HuH-7.5 (cell line): Measurements from ENCODE around the gene KREMEN2.

Source experiments
- DNase-seq: peaks from one replicate; pipeline ENCODE4 v3.0.0; 2011; ENCODE audit warnings: low spot score

Gene KREMEN2

DNA sequence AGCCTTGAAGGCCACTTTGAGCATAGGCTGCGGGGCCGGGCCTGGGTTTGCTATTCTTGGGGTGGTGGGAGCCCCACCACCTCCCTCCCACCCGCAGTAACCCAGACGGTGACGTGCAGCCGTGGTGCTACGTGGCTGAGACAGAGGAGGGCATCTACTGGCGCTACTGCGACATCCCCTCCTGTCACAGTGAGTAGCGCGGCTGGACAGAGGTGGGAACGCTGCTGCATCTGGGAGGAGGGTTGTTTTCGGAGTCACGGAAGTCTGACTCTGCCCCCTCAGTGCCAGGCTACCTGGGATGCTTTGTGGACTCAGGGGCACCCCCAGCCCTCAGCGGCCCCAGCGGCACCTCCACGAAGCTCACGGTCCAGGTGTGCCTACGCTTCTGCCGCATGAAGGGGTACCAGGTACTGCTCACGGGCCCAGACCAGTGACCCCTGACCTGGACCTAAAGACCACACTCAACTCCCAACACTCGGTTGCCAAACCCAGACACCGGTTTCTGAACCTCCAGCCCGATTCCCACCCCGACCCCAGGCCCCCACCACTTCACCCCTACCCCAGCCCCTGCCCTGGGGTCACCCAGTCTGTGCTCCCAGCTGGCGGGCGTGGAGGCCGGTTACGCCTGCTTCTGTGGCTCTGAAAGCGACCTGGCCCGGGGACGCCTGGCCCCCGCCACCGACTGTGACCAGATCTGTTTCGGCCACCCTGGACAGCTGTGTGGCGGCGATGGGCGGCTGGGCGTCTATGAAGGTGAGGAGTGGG is 2.1 kb downstream of the KREMEN2 start:
- no peak for DNase-seq

DNA sequence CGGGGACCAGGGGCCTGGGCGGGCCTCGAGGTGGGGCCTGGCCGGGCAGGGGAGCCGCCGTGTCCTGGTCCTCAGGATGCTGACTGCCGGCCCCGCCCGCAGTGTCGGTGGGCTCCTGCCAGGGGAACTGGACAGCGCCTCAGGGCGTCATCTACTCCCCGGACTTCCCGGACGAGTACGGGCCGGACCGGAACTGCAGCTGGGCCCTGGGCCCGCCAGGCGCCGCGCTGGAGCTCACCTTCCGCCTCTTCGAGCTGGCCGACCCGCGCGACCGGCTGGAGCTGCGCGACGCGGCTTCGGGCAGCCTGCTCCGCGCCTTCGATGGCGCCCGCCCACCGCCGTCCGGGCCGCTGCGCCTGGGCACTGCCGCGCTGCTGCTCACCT is 2.7 kb downstream of the KREMEN2 start:
- no peak for DNase-seq

DNA sequence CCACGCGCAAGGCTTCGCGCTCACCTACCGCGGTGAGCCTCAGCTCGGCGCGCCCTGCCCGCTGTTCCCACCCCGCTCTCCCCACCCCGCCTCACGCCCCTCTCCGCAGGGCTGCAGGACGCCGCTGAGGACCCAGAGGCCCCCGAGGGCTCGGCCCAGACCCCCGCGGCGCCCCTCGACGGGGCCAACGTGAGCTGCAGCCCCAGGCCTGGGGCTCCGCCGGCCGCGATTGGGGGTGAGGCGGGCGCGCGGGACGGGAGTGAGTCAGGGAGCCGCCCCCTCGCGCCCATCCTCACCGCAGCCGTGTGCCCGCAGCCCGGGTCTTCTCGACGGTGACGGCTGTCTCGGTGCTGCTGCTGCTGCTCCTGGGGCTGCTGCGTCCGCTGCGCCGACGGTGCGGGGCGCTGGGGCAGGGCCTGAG is 3.1 kb downstream of the KREMEN2 start:
- DNase-seq: no peak

DNA sequence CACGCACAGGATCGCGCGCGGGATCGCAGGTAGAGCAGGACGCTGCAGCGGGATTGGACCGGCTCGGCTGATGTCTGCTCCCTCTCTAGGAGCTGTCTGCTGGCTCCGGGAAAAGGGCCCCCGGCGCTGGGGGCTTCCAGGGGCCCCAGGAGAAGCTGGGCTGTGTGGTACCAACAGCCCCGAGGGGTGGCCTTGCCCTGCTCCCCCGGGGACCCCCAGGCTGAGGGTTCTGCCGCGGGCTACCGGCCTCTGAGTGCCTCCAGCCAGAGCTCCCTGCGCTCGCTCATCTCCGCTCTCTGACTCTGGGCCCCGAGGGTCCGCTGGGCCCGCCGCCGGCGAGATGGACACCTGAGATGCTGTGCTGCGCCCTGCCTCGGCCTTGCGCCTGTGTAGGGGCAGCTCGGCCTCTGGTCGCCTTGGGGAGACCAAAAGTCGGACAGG is 3.7 kb downstream of the KREMEN2 start:
- no peak for DNase-seq

DNA sequence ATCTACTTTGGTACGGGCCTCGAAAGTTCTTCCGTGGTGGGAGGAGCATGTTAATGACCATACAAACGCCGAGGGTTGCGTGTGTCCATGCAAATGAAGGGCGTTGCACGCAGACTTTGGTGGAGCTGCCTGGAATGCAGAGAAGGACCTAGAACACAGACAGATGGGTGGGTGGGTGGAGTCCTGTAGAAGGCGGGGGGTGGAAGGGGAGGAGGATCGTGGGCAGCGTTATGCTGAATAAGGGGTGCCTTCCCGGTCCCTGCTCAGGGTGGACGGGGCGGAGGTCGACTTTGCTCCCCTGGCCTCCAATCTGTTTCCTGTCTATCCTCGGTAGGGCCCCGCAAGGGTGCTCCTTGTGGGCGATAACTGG is 4.3 kb downstream of the KREMEN2 start:
- DNase-seq: no peak

DNA sequence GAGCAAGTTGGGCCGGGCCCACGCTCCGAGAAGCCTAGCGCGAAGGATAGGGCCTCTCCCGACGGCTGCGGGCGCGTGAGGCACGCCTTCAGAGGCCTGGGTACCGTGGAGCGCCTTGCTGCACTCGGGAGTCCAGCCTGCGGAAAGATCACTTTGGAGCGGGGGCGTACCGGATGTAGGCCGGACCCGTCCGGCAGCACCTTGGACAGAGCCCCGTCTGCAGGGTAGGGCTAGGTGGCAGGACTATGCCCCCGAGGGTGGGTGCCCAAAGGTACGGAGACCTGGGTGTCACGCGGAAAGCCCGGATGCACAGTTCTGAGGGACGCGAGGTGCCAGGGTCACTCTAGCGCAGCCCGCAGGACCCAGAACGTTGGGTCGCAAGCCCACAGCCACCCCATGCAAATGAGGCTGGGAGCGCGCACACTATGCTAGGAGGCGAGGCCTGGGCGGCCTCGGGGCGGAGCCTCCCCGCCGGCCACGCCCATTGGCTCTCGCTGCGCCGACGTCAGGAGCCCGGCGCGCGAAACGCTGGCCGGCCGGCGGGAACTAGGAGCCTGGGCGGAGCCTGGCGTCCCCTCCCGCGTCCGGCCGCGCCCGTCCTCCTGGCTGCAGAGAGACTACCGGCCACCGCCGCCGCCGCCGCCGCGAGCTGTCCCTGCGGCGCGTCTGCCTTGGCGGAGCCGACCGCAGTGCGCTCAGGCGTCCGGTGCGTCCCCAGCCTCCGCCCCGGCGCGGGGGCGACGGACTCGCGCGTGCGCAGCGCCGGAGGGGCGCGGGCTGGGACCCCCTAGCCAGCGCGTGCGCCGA is 4.9 kb downstream of the KREMEN2 start, which contains the start of gene PAQR4:
Gene PAQR4, plus strand, starts transcription at position 611 of the 807 bp plus-strand sequence. CDS start 327 bp downstream, outside the sequence.
- peak; percentile 97 for DNase-seq

DNA sequence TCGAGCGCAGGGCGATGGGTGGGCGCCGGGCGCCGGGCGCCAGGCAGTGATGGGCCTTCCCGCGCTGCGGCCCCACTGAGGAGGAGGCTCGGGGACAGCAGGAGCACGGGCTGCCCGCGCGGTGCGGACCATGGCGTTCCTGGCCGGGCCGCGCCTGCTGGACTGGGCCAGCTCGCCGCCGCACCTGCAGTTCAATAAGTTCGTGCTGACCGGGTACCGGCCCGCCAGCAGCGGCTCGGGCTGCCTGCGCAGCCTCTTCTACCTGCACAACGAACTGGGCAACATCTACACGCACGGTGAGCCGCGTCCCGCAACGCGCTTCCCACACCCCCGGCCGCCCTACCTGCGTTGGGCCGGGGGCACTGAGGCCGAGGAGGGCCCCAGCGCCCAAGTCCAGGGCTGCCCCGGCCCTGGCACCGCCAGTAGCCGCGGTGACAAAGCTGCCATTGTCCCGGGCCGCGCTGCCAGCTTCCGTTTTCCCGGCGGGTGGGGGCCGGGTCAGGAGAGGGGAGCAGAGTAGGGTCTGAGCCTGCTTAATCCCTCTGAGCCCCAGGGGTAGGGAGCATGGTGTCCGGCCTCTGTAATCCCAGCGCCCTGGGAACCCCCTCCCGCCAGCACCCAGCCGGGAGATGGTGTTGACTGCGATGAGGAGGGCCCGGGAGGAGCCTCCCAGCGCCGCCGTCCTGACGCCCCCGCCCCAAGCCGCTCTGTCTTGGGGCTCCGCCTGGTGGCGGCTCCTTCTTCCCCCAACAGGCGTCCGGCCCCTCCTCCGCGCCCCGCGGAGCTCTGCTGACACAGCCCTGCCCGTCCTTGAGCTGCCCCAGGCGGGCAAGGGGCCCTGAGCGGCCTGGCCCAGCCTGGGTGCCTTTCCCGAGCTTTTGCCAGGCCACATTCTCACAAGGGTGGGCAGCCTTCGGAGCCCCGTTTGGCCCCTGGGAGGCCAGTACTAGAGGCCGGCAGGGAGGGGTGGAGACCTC is 5.8 kb downstream of the KREMEN2 start:
- DNase-seq: peak; percentile 82

DNA sequence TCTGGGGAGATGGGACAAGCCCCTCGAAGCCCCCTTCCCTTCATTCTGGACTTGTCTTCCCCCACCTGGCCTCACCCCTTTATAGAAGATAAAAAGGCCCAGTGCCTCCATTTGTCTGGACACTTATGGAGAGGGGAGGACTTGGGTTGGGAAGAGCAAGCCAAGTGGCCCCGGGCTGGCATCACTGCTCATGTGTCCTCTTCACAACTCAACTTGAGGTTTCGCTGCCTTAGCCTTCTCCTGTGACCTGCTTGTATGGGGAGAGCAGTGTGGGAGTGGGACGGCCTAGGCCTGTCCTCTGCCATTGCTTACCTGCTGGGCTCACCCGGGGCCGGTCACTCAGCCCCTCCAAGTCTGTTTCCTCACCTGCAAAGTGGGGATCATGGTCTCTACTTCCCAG is 6.5 kb downstream of the KREMEN2 start:
- no peak for DNase-seq

DNA sequence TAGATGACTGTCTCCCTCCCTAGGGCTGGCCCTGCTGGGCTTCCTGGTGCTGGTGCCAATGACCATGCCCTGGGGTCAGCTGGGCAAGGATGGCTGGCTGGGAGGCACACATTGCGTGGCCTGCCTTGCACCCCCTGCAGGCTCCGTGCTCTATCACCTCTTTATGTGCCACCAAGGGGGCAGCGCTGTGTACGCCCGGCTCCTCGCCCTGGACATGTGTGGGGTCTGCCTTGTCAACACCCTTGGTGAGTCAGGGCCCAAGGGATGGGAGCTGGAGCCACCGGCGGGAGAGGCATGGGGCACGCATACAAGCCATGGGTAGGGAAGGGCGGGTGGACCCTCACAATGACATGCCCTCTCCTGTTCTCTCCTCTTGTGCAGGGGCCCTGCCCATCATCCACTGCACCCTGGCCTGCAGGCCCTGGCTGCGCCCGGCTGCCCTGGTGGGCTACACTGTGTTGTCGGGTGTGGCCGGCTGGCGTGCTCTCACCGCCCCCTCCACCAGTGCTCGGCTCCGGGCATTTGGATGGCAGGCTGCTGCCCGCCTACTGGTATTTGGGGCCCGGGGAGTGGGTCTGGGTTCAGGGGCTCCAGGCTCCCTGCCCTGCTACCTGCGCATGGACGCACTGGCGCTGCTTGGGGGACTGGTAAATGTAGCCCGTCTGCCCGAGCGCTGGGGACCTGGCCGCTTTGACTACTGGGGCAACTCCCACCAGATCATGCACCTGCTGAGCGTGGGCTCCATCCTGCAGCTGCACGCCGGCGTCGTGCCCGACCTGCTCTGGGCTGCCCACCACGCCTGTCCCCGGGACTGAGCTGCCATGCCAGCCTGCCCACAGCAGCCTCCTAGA is 7.3 kb downstream of the KREMEN2 start:
- DNase-seq: no peak

DNA sequence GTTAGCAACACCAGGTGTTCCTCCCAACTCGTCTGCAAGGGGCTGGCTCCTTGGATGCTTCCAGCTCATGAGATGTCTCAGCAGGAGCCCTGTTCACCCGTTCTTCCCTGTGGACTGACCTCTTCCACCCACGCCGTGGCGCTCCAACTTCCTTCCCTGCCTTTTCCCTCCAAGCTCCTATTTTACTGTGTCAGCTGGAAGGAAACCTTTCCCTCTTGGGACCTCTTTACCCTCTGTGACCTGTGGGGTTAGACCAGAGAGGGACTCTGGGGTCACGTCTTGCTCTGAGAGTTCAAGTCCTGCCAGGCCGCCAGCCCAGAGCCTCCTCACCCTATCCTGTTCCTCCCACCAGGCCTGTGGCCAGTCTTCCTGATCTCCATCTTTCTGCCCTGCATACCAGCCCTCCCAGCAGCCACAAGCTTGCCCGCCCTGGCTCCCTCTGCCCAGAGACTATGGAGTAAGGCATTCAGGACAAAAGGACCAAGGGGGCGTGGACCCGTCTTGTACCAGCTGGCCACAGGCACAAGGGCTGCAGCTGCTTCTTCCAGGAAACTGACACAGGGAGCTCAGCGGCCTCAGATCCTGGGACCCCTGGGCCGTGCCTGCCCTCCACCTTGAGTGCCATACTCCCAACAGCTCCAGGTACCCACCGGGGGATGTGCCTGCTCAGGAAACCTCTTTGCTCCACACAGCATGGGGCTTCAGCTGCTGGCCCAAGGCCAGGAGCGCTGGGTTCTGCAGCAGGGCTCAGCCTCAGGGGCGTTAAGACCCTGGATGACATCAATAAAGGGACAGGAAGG is 8.1 kb downstream of the KREMEN2 start:
- no peak for DNase-seq

DNA sequence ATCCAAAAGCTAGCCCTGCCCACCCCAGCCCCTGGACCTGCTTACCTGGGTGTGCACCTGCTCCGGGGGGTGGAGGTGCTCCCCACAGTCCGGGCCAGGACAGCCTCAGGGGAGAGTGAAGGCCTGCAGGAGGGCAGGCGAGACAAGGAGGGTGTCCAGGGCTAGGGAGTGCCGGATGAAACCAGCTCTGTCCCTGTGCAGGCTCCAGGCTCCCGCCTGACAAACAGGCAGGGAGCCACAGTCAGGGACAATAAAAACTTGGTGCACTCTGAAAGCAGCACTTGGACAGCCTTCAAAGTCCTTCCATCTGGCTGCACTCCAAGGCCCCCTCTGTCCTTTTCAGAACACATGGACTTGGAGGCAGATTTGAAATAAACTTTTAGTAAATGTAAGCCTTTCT is 9.0 kb downstream of the KREMEN2 start:
- DNase-seq: no peak

DNA sequence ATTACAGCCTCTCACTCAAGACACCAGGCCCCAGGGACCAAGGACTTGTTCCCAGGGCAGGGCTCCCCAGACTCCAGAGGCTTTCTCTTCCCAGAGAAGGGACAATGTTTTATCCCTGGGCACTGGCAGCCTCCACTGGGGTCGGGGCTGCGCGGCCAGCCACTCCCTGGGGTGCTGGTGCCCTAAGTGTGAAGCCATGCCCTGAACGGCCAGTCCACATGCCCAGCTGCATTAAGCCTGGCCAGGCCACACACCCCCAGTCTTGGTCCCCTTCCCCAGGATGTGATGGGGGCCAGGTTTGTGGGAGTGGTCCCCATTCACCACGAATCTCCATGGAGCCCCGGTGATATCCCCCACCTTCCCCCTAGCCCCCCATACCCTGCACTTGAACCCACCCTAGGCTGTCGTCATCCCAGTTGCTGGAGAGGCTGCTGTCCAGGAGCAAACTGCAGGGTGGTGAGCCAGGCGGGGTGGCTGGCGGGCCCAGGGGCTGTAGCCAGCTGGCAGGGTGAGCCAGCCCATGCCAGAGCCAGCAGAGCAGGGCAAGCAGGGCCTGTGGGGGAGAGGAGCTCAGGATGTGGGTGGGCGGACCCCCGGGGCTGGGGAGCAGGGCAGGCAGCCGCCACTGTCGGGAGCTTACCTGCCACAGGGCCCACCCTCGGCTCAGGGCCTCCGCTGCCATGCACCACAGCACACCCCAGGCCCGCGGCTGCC is 9.7 kb downstream of the KREMEN2 start:
- no peak for DNase-seq

DNA sequence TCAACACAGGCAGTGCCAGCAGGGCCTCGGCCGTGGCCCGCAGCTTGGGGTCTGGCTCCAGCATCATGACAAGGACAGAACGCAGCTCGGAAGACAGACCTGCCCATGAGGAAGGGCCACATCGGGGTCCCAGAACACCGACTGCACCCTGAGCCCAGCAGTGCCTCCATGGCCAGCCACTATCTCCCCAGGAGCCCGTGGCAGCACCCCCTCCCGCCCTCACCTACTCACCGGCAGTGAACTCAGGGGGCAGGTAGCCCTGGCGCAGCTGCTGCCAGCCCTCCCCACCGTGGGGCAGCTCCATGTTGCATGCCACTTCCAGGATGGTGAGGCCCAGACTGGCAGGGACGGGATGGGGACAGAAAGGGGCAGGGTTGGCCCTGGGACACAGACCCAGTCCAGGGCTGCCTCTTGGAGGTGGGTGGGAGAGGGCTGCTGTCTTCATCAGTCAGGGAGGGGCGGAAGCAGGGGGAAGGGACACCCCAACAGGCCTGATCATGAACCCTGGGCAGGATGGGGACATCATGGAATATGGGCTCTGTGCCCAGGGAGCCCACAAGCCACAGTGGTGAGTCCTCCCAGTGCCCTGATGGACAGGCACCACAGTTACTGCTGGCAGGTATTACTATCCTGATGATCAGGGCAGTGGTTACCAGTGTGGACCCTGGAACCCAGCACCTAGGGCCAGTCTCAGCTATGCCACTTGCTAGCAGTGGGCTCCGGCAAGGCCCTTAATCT is 10.4 kb downstream of the KREMEN2 start:
- no peak for DNase-seq

DNA sequence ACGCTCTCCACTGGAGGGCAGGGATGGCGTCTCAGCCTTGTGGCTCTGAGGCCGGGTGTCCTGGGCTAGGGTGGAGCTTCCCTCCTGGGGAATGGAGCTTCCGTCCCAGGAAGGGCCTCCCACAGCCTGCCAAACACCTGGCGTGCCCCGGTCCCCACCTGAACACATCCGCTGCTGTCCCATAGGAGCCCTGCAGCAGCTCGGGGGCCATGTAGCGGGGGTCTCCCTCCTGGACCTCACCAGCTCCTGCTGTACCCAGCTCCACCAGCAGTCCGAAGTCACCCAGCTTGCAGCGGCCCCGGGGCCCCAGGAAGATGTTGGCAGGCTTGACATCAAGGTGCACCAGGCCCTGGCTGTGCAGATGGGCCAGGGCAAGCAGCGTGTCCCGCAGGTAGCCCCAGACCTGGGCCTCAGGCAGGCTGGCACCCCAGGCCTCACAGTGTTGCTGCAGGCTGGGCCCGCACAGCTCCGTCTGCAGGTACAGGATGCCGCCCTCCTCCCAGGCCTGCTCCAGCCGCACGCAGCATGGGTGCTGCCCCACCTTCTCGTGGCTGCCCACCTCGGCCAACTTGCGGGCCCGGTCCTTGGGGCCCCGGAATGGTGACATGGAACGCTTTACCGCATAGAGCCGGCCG is 11.2 kb downstream of the KREMEN2 start:
- no peak for DNase-seq

DNA sequence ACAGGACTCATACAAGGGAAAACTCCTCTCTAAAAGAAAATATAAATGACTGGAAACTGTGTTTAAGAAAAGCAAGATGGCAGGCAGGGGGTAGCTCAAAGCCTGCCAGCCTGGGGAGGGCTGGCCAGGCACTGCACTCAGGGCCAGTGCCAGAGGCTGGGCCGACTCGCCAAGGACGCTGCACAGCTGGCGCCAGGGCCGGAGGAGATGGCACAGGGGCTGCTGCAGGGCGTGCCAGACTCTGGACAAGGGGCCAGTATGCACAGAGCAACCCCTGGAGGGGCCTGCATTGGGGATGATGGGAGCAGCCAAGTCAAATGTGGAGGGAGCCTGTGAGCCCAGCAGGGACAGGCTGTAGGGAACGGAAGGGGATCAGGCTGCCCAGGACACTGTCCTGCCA is 12.1 kb downstream of the KREMEN2 start:
- no peak for DNase-seq

DNA sequence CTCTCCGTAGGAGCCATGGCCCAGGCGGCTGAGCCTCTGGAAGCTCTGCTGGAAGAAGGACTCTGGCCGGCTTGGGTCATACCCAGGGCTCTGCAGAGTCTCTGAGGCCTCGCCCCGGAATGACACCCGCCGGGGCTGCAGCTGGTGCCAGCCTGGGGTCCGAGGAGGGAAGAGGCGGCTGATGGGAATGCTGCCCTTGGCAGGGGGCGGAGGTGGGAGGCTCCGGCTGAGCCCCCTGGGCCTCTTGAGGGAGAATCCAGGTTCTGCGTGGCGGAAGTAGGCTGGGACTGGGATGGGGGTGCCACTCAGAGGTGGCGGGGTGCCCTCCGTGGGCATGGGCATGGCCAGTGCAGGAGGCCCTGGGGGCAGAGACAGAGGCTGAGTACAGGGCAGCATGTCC is 12.6 kb downstream of the KREMEN2 start:
- no peak for DNase-seq

DNA sequence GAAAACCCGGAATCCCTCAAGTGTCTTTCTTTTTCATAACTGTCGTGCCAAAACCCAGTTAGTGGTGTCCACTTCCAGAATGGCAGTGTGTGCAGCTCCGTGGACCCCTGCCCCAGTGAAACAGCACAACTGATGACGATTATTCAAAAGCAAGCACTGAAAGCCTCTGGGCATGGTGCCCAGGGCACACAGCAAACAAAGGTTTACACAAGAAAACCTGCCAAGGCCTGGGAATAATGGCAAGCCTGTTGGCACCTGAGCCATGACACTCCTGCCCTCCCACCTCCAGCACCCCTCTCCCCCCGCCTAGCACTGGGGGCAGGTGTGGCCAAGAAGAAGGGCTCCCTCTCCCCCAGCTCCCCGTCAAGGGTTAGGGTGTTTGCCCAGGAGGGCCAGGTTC is 13.4 kb downstream of the KREMEN2 start:
- no peak for DNase-seq

DNA sequence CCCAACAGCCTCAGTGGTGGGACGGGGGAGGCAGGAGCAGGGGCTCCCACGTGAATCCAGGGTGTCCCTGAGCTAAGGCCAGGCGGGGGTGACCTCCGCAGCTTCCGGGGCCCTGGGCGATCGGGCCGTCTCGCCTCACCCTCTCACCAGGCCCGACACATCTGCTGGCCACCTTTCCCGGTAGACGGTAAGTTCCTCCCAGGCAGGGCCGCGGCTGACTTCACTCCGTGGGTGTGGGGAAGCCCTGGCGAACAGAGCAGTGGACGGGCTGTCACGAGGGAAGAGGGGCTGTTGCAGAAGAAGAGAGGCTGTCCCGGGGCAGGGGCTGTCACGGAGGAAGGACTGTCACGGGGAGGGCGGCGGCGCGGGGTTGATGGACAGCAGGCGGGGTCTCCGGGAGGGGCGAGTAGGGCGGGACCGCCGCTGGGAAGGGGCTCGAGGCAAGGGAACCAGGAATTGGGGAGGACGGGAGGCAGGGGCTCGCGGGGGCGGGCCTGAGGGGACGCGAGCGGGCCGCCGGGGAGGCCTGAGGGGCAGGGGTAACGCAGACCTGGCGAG is 15.7 kb downstream of the KREMEN2 start:
- DNase-seq: peak; percentile 60
